ENCODE data around the gene MEI4.

- TF ChIP-seq CTCF (IDR thresholded peaks at IDR 0.05) (no peak), POLR2A (IDR thresholded peaks at IDR 0.05) (no peak)
Measured at GRCh38 chr6:77678048-77678447, 25.2 kb downstream of the MEI4 start.
